ENCODE data around the gene MFN2.

The MFN2 gene

GRCh38 chr1:11960715-11961114 lies 19.5 kb upstream of the MFN2 start:
- Histone ChIP-seq H3K18ac (ENCODE audit: low read length) (no peak overlapping the region), H2BK12ac (ENCODE audit: low read length) (no peak overlapping the region), H3K4ac (ENCODE audit: low read depth, low read length) (no peak overlapping the region), H3K79me1 (ENCODE audit: low read length) (no peaks in the 10 kb centered on the region), H3K4me1 (ENCODE audit: control insufficient read depth in 1 of 2, insufficient read depth in 2 of 2, low read length in 2 of 2) (no peaks in the 10 kb centered on the region), H2AK5ac (ENCODE audit: low read length) (no peak overlapping the region), H3K27ac (ENCODE audit: low read depth, low read length) (no peak overlapping the region), H3K4me2 (ENCODE audit: low read length) (no peak overlapping the region), H3K36me3 (ENCODE audit: control insufficient read depth in 1 of 2, insufficient read depth in 2 of 2, low read length in 2 of 2) (peaks cover 69% of the 10 kb centered on the region in 2 experiments), H4K12ac (ENCODE audit: low read depth, low read length) (no peak overlapping the region), H2AFZ (ENCODE audit: insufficient read depth, low read length, poor library complexity) (no peak overlapping the region), H4K8ac (ENCODE audit: low read depth, low read length) (no peak overlapping the region), H3K14ac (ENCODE audit: low read length) (no peak overlapping the region), H2BK5ac (ENCODE audit: low read depth, low read length, poor library complexity) (no peak overlapping the region), H3K4me3 (ENCODE audit: low read depth, low read length) (no peak overlapping the region), H3K27me3 (ENCODE audit: insufficient read depth, low read length) (no peaks in the 10 kb centered on the region), H3K9ac (ENCODE audit: low read length) (no peak overlapping the region), H3K23ac (ENCODE audit: low read length) (no peak overlapping the region), H2BK120ac (ENCODE audit: insufficient read depth, low read length, poor library complexity) (no peak overlapping the region), H3K9me3 (ENCODE audit: insufficient read depth, low read depth, low read length) (peaks cover 1% of the 10 kb centered on the region), H3K79me2 (ENCODE audit: control insufficient read depth, insufficient read depth, low read length, poor library complexity) (no peaks in the 10 kb centered on the region), H4K91ac (ENCODE audit: low read depth, low read length) (no peak overlapping the region)
- WGBS (ENCODE audit: extremely low coverage, insufficient coverage, insufficient read length) = no CpG with 5 or more reads among the region's 6 CpGs
- DNase-seq = peak in 1 of 2 donors; percentile 9

- WGBS (ENCODE audit: extremely low coverage, insufficient coverage, insufficient read length) = no CpG with 5 or more reads among the region's 4 CpGs
- H3K27me3 ChIP-seq (ENCODE audit: insufficient read depth, low read length) = no peaks in the 10 kb centered on the region
- H4K12ac ChIP-seq (ENCODE audit: low read depth, low read length) = no peak overlapping the region
- no peaks in the 10 kb centered on the region for H3K4me1 ChIP-seq (ENCODE audit: control insufficient read depth in 1 of 2, insufficient read depth in 2 of 2, low read length in 2 of 2)
- no peak overlapping the region for H2AK5ac ChIP-seq (ENCODE audit: low read length)
- no peak overlapping the region for H2BK5ac ChIP-seq (ENCODE audit: low read depth, low read length, poor library complexity)
- no peaks in the 10 kb centered on the region for H3K79me1 ChIP-seq (ENCODE audit: low read length)
- no peak overlapping the region for H3K18ac ChIP-seq (ENCODE audit: low read length)
- no peak overlapping the region for H2BK120ac ChIP-seq (ENCODE audit: insufficient read depth, low read length, poor library complexity)
- DNase-seq = no peak
- H3K23ac ChIP-seq (ENCODE audit: low read length) = no peak overlapping the region
- peaks cover 1% of the 10 kb centered on the region for H3K9me3 ChIP-seq (ENCODE audit: insufficient read depth, low read depth, low read length)
- no peak overlapping the region for H3K4ac ChIP-seq (ENCODE audit: low read depth, low read length)
- H3K9ac ChIP-seq (ENCODE audit: low read length) = no peak overlapping the region
- no peak overlapping the region for H3K14ac ChIP-seq (ENCODE audit: low read length)
- no peaks in the 10 kb centered on the region for H3K79me2 ChIP-seq (ENCODE audit: control insufficient read depth, insufficient read depth, low read length, poor library complexity)
- H3K36me3 ChIP-seq (ENCODE audit: control insufficient read depth in 1 of 2, insufficient read depth in 2 of 2, low read length in 2 of 2) = peaks cover 71 to 72% of the 10 kb centered on the region in 2 experiments
- no peak overlapping the region for H3K27ac ChIP-seq (ENCODE audit: low read depth, low read length)
- no peak overlapping the region for H2BK12ac ChIP-seq (ENCODE audit: low read length)
- H4K8ac ChIP-seq (ENCODE audit: low read depth, low read length) = no peak overlapping the region
- H3K4me2 ChIP-seq (ENCODE audit: low read length) = no peak overlapping the region
- H2AFZ ChIP-seq (ENCODE audit: insufficient read depth, low read length, poor library complexity) = no peak overlapping the region
- no peak overlapping the region for H3K4me3 ChIP-seq (ENCODE audit: low read depth, low read length)
- H4K91ac ChIP-seq (ENCODE audit: low read depth, low read length) = no peak overlapping the region
Measured at GRCh38 chr1:11961230-11961629, 19.0 kb upstream of the MFN2 start.

- peaks cover 1% of the 10 kb centered on the region for H3K9me3 ChIP-seq (ENCODE audit: insufficient read depth, low read depth, low read length)
- no peak overlapping the region for H2BK5ac ChIP-seq (ENCODE audit: low read depth, low read length, poor library complexity)
- no peak overlapping the region for H3K9ac ChIP-seq (ENCODE audit: low read length)
- H2BK120ac ChIP-seq (ENCODE audit: insufficient read depth, low read length, poor library complexity) = no peak overlapping the region
- H2AFZ ChIP-seq (ENCODE audit: insufficient read depth, low read length, poor library complexity) = no peak overlapping the region
- no peaks in the 10 kb centered on the region for H3K27me3 ChIP-seq (ENCODE audit: insufficient read depth, low read length)
- no peak overlapping the region for H3K4me3 ChIP-seq (ENCODE audit: low read depth, low read length)
- H3K79me1 ChIP-seq (ENCODE audit: low read length) = no peaks in the 10 kb centered on the region
- H2BK12ac ChIP-seq (ENCODE audit: low read length) = no peak overlapping the region
- no peak overlapping the region for H4K12ac ChIP-seq (ENCODE audit: low read depth, low read length)
- DNase-seq = no peak
- peaks cover 56 to 61% of the 10 kb centered on the region in 2 experiments for H3K36me3 ChIP-seq (ENCODE audit: control insufficient read depth in 1 of 2, insufficient read depth in 2 of 2, low read length in 2 of 2)
- H3K4me2 ChIP-seq (ENCODE audit: low read length) = no peak overlapping the region
- no peaks in the 10 kb centered on the region for H3K79me2 ChIP-seq (ENCODE audit: control insufficient read depth, insufficient read depth, low read length, poor library complexity)
- H4K8ac ChIP-seq (ENCODE audit: low read depth, low read length) = no peak overlapping the region
- H3K14ac ChIP-seq (ENCODE audit: low read length) = no peak overlapping the region
- H3K27ac ChIP-seq (ENCODE audit: low read depth, low read length) = no peak overlapping the region
- no peak overlapping the region for H3K18ac ChIP-seq (ENCODE audit: low read length)
- H3K4ac ChIP-seq (ENCODE audit: low read depth, low read length) = no peak overlapping the region
- WGBS (ENCODE audit: extremely low coverage, insufficient coverage, insufficient read length) = no CpG with 5 or more reads among the region's 3 CpGs
- no peak overlapping the region for H4K91ac ChIP-seq (ENCODE audit: low read depth, low read length)
- no peaks in the 10 kb centered on the region for H3K4me1 ChIP-seq (ENCODE audit: control insufficient read depth in 1 of 2, insufficient read depth in 2 of 2, low read length in 2 of 2)
- H2AK5ac ChIP-seq (ENCODE audit: low read length) = no peak overlapping the region
- H3K23ac ChIP-seq (ENCODE audit: low read length) = no peak overlapping the region
Measured at GRCh38 chr1:11963622-11964021, 16.6 kb upstream of the MFN2 start.

- H3K9ac ChIP-seq (ENCODE audit: low read length) = no peak overlapping the region
- no peak overlapping the region for H4K8ac ChIP-seq (ENCODE audit: low read depth, low read length)
- no peak overlapping the region for H2BK120ac ChIP-seq (ENCODE audit: insufficient read depth, low read length, poor library complexity)
- no peak overlapping the region for H4K12ac ChIP-seq (ENCODE audit: low read depth, low read length)
- H3K79me1 ChIP-seq (ENCODE audit: low read length) = no peaks in the 10 kb centered on the region
- no peak overlapping the region for H3K4me3 ChIP-seq (ENCODE audit: low read depth, low read length)
- no peak overlapping the region for H3K4me2 ChIP-seq (ENCODE audit: low read length)
- H3K18ac ChIP-seq (ENCODE audit: low read length) = no peak overlapping the region
- H3K4me1 ChIP-seq (ENCODE audit: control insufficient read depth in 1 of 2, insufficient read depth in 2 of 2, low read length in 2 of 2) = peaks cover 0 to 6% of the 10 kb centered on the region in 2 experiments
- peaks cover 1% of the 10 kb centered on the region for H3K9me3 ChIP-seq (ENCODE audit: insufficient read depth, low read depth, low read length)
- H3K36me3 ChIP-seq (ENCODE audit: control insufficient read depth in 1 of 2, insufficient read depth in 2 of 2, low read length in 2 of 2) = peaks cover 53 to 62% of the 10 kb centered on the region in 2 experiments
- no CpG with 5 or more reads among the region's 12 CpGs for WGBS (ENCODE audit: extremely low coverage, insufficient coverage, insufficient read length)
- H2AFZ ChIP-seq (ENCODE audit: insufficient read depth, low read length, poor library complexity) = no peak overlapping the region
- no peak overlapping the region for H2BK5ac ChIP-seq (ENCODE audit: low read depth, low read length, poor library complexity)
- H4K91ac ChIP-seq (ENCODE audit: low read depth, low read length) = no peak overlapping the region
- H3K79me2 ChIP-seq (ENCODE audit: control insufficient read depth, insufficient read depth, low read length, poor library complexity) = no peaks in the 10 kb centered on the region
- no peak overlapping the region for H3K14ac ChIP-seq (ENCODE audit: low read length)
- no peak for DNase-seq
- H2AK5ac ChIP-seq (ENCODE audit: low read length) = no peak overlapping the region
- H3K4ac ChIP-seq (ENCODE audit: low read depth, low read length) = no peak overlapping the region
- H3K27ac ChIP-seq (ENCODE audit: low read depth, low read length) = no peak overlapping the region
- no peaks in the 10 kb centered on the region for H3K27me3 ChIP-seq (ENCODE audit: insufficient read depth, low read length)
- no peak overlapping the region for H3K23ac ChIP-seq (ENCODE audit: low read length)
- no peak overlapping the region for H2BK12ac ChIP-seq (ENCODE audit: low read length)
Measured at GRCh38 chr1:11964656-11965055, 15.6 kb upstream of the MFN2 start.
